GM12878 (cell line): Measurements from ENCODE around the gene ARID3A. TPM values are rescaled to one million over a fixed set of nuclear protein-coding genes. Genes with fewer than 3 reads are reported as not detected.

Experiments
- ATAC-seq: fragments of 200-7000 bp; cut with Tn5 transposase; 3 replicates; pipeline ENCODE4 v1.9.1; 2020; ENCODE audit warnings: mild to moderate bottlenecking, moderate library complexity
- BruUV-seq: library from RNA; stranded (reverse); fragments of 400-500 nt; replicated peaks from 2 replicates; lab custom pipeline; 2021; lab: Mats Ljungman, UMichigan
- CTCF ChIA-PET: fragments of 300-600 bp; sonication (Branson Sonifier 250); formaldehyde crosslinking; extraction: SDS; loops from one replicate; lab custom pipeline; 2021; ENCODE audit warnings: inconsistent platforms; lab: Yijun Ruan, JAX
- POLR2A ChIA-PET: fragments of 350-600 bp; formaldehyde crosslinking; extraction: SDS; loops from one replicate; lab custom pipeline; 2021; ENCODE audit warnings: inconsistent platforms; lab: Charles Lee
- RAD21 ChIA-PET: fragments of 300-600 bp; sonication (Branson Sonifier 250); formaldehyde crosslinking; loops from one replicate; lab custom pipeline; 2023; ENCODE audit warnings: antibody characterized with exemption; ENCODE audit not compliant: unreplicated experiment; lab: Charles Lee
- SMC1A ChIA-PET: fragments of 300-600 bp; sonication (Branson Sonifier 250); formaldehyde crosslinking; loops from one replicate; lab custom pipeline; 2023; ENCODE audit not compliant: unreplicated experiment, uncharacterized antibody; lab: Charles Lee
- DNase-seq: peaks from one replicate; pipeline ENCODE4 v3.0.0-alpha.2; 2011; ENCODE audit warnings: low read depth, low spot score
- FAIRE-seq: peaks from 3 replicates; lab custom pipeline; 2011; peaks lifted over from hg19 to GRCh38; lab: Jason Lieb, UNC
- H2AFZ ChIP-seq: 2 replicates; pipeline ENCODE4 v1.6.0; 2011; ENCODE audit warnings: low read depth, low read length, control low read depth; ENCODE audit not compliant: control insufficient read depth
- H3K27ac ChIP-seq: 2 replicates; pipeline ENCODE4 v1.5.1; 2011; ENCODE audit warnings: control low read depth; ENCODE audit not compliant: control insufficient read depth, insufficient read depth
- H3K27me3 ChIP-seq, 2 experiments: replicated peaks in 1 of 2; 2 replicates each; pipeline versions ENCODE4 v1.6.0 to v1.6.1; 2011; ENCODE audit warnings: low read length in 1 of 2; ENCODE audit not compliant: control insufficient read depth in 2 of 2, insufficient read depth in 2 of 2
- H3K36me3 ChIP-seq, 2 experiments: 2 replicates each; pipeline ENCODE4 v1.5.1; 2011; ENCODE audit warnings: low read length in 1 of 2; ENCODE audit not compliant: control insufficient read depth in 2 of 2, insufficient read depth in 2 of 2
- H3K4me1 ChIP-seq: 2 replicates; pipeline ENCODE4 v1.6.1; 2011; ENCODE audit warnings: mild to moderate bottlenecking, low read length, moderate library complexity, mixed read lengths; ENCODE audit not compliant: control insufficient read depth, insufficient read depth
- H3K4me2 ChIP-seq: 2 replicates; pipeline ENCODE4 v1.6.0; 2011; ENCODE audit warnings: control low read depth; ENCODE audit not compliant: control insufficient read depth, insufficient read depth
- H3K4me3 ChIP-seq: fragments of 200-600 bp; sonication (generic); 2 replicates; pipeline ENCODE4 v1.5.1; 2016
- H3K79me2 ChIP-seq: 2 replicates; pipeline ENCODE4 v1.6.0; 2011; ENCODE audit warnings: low read length; ENCODE audit not compliant: control insufficient read depth, insufficient read depth
- H3K9ac ChIP-seq: 2 replicates; pipeline ENCODE4 v1.8.0; 2011; ENCODE audit warnings: low read length, control low read depth, mixed read lengths; ENCODE audit not compliant: control insufficient read depth, insufficient read depth
- H3K9me3 ChIP-seq: replicated peaks from 3 replicates; pipeline ENCODE4 v1.5.1; 2011; ENCODE audit warnings: mild to moderate bottlenecking, low read length; ENCODE audit not compliant: control insufficient read depth, insufficient read depth
- H4K20me1 ChIP-seq: 2 replicates; pipeline ENCODE4 v1.6.0; 2011; ENCODE audit not compliant: control insufficient read depth, insufficient read depth
- POLR2A ChIP-seq: IDR thresholded peaks from 2 replicates; pipeline ENCODE4 v1.6.1; 2011; ENCODE audit warnings: low read depth, mild to moderate bottlenecking, low read length
- WGBS: methylation state at CpG from one replicate; pipeline ENCODE4 v1.1.6; 2016; ENCODE audit warnings: low lambda C conversion rate; ENCODE audit not compliant: insufficient replicate concordance, insufficient coverage; ENCODE audit errors: missing lambda C conversion rate; 5-methylcytosine and 5-hydroxymethylcytosine counted together
- in situ Hi-C: fragments of 300-500 bp; cut with MboI; formaldehyde crosslinking; loops from 9 replicates; pipeline ENCODE4 v1.14.3; 2018; ENCODE audit warnings: mixed read lengths
- intact Hi-C: fragments of 100-400 bp; cut with micrococcal nuclease; formaldehyde crosslinking; loops from one replicate; pipeline ENCODE4 v1.14.2; 2022; ENCODE audit not compliant: unreplicated experiment
- polyA plus RNA-seq, 11 experiments: library from polyadenylated mRNA; depleted of rRNA in 4 of 11; unstranded in 6 of 11; stranded (reverse) in 5 of 11; fragments of >200 nt; fragmentation: Nextera tagmentation in 4 of 11; fragmentation: Illumina TruSeq in 1 of 11; extraction: Ambion mirVana in 4 of 11; extraction: Trizol in 1 of 11; gene quantifications; 1 replicate in 1 of 11; 2 replicates in 10 of 11; pipeline versions ENCODE4 v1.2.1 to v1.2.3, GENCODE V29; 2011 to 2016; ENCODE audit warnings: inconsistent platforms in 2 of 11, missing spikeins in 2 of 11, low read depth in 1 of 11
- total RNA-seq, 4 experiments: library from RNA; depleted of rRNA in 3 of 4; stranded (reverse); fragments of >200 nt in 3 of 4; fragmentation: Illumina TruSeq in 1 of 4; extraction: Trizol in 1 of 4; gene quantifications; 2 replicates each; pipeline versions ENCODE4 v1.2.1 to v1.2.3, GENCODE V29; 2013 to 2021
- TF ChIP-seq, protein P1 (sequence below): IDR thresholded peaks from 2 replicates; pipeline ENCODE4 v1.6.1; 2012; ENCODE audit warnings: mild to moderate bottlenecking, low read depth, low read length

ARID3A gene
- total and polyA plus RNA-seq, 10 of the 15 experiments (the other 5 are each of a cell fraction or from before 2014, with no cell fraction given) = 0.76 to 70.0 (median 16.7) TPM

DNA sequence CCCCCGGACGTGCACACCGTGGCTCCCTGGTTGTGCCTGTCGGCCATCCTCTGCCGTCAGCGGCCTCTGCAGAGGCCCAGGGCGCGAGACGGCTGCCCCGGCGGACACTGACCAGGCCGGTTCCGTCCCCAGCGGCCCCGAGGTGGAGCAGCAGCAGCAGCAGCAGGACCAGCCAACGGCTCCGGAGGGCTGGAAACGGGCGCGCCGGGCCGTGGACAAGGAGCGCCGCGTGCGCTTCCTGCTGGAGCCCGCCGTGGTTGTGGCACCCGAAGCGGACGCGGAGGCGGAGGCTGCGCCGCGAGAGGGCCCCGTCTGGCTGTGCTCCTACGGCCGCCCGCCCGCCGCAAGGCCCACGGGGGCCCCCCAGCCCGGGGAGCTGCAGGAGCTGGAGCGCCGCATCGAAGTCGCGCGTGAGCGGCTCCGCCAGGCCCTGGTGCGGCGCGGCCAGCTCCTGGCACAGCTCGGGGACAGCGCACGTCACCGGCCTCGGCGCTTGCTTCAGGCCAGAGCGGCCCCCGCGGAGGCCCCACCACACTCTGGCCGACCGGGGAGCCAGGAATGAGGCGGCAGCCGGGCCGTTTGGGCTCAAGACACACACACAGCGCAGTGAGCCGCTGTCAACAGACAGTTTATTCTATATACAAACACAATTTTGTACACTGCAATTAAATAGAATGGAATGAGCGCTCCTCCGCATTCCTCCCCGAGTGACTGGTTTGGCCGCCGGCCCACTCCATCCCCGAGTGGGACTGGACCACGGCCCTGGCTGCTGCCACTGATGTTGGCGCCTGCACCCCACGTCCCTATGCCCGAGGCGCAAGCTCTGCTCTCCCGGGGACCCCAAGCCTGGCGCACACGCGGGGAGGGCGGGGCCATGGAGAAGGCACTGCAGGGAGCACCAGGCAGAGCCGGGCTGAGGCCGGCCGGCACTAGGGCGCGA, 83.5 kb downstream of the ARID3A start:
- no peaks in the 10 kb centered on the region for H4K20me1 ChIP-seq
- H3K4me1 ChIP-seq = no peaks in the 10 kb centered on the region
- no peaks in the 10 kb centered on the region for H3K9me3 ChIP-seq
- BruUV-seq = TSS peak; percentile 91
- no peaks in the 10 kb centered on the region; the same call in 1 of the 2 replicates for H3K79me2 ChIP-seq
- no peak overlapping the region for H2AFZ ChIP-seq
- ChIA-PET CTCF (no interaction called here), RAD21 (no interaction called here), SMC1A (no interaction called here), POLR2A (no interaction called here)
- H3K36me3 ChIP-seq = peaks cover 3 to 35% of the 10 kb centered on the region in 2 experiments; a peak in 3 of 4 replicates
- peak; percentile 40 for TF ChIP-seq POLR2A
- TF ChIP-seq, protein P1, sequence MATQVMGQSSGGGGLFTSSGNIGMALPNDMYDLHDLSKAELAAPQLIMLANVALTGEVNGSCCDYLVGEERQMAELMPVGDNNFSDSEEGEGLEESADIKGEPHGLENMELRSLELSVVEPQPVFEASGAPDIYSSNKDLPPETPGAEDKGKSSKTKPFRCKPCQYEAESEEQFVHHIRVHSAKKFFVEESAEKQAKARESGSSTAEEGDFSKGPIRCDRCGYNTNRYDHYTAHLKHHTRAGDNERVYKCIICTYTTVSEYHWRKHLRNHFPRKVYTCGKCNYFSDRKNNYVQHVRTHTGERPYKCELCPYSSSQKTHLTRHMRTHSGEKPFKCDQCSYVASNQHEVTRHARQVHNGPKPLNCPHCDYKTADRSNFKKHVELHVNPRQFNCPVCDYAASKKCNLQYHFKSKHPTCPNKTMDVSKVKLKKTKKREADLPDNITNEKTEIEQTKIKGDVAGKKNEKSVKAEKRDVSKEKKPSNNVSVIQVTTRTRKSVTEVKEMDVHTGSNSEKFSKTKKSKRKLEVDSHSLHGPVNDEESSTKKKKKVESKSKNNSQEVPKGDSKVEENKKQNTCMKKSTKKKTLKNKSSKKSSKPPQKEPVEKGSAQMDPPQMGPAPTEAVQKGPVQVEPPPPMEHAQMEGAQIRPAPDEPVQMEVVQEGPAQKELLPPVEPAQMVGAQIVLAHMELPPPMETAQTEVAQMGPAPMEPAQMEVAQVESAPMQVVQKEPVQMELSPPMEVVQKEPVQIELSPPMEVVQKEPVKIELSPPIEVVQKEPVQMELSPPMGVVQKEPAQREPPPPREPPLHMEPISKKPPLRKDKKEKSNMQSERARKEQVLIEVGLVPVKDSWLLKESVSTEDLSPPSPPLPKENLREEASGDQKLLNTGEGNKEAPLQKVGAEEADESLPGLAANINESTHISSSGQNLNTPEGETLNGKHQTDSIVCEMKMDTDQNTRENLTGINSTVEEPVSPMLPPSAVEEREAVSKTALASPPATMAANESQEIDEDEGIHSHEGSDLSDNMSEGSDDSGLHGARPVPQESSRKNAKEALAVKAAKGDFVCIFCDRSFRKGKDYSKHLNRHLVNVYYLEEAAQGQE = no peak
- H3K27ac ChIP-seq = no peak overlapping the region
- intact Hi-C loops = no loop called here
- FAIRE-seq (no peak), DNase-seq (no peak), ATAC-seq (0 out of 3 replicates have a peak, but pooled peaks have one; percentile 9)
- no peak overlapping the region for H3K9ac ChIP-seq
- H3K4me3 ChIP-seq = no peak overlapping the region
- H3K27me3 ChIP-seq = no peaks in the 10 kb centered on the region
- WGBS = 94% methylated on average over 38 of the region's 92 CpGs
- H3K4me2 ChIP-seq = no peak overlapping the region
- in situ Hi-C loops = no loop called here
